Adrenal gland (tissue), 12 donors: ENCODE measurements around the gene RASD1. TPM values are rescaled to one million over a fixed set of nuclear protein-coding genes. Genes with fewer than 3 reads are reported as not detected.
"Not testable (repeated sequence)": the region's sequence is repeated elsewhere in the genome, so short reads cannot be mapped to it uniquely, and the experiment has no call there.

ENCODE experiments used
- DNase-seq, 7 donors: peaks; one replicate each; pipeline ENCODE4 v3.0.0-alpha.2; 2019 to 2020
- H3K27ac ChIP-seq, 5 donors: fragments of 200-600 bp; sonication (generic) in 4 of 5; 1 replicate in 3 of 5; 2 replicates in 2 of 5; pipeline versions ENCODE4 v1.5.1 to v1.8.0; 2016 to 2020; ENCODE audit warnings: mild to moderate bottlenecking in 1 of 5
- H3K27me3 ChIP-seq: fragments of 200-600 bp; 2 replicates; pipeline ENCODE4 v1.8.0; 2021
- H3K36me3 ChIP-seq, 2 donors: fragments of 200-600 bp; replicated peaks in 1 of 2; 1 replicate in 1 of 2; 2 replicates in 1 of 2; pipeline versions ENCODE4 v1.5.1 to v1.8.0; 2018 to 2022
- H3K4me1 ChIP-seq, 2 donors: fragments of 200-600 bp; replicated peaks in 1 of 2; 1 replicate in 1 of 2; 2 replicates in 1 of 2; pipeline versions ENCODE4 v1.5.1 to v1.8.0; 2018 to 2021
- H3K4me3 ChIP-seq, 4 donors: fragments of 200-600 bp; sonication (generic) in 3 of 4; one replicate each; pipeline ENCODE4 v1.5.1; 2016 to 2018
- H3K9me3 ChIP-seq, 3 donors: fragments of 200-600 bp; sonication (generic) in 1 of 3; replicated peaks in 1 of 3; 1 replicate in 2 of 3; 2 replicates in 1 of 3; pipeline versions ENCODE4 v1.5.1 to v1.8.0; 2016 to 2021
- CTCF ChIP-seq, 6 experiments: fragments of 450-650 bp in 4 of 6; fragments of 200-600 bp in 2 of 6; sonication (generic) in 1 of 6; IDR thresholded peaks; 1 replicate in 5 of 6; 2 replicates in 1 of 6; pipeline versions ENCODE4 v1.5.1 to v1.8.0; 2016 to 2021; ENCODE audit warnings: antibody characterized with exemption in 6 of 6, mild to moderate bottlenecking in 2 of 6, moderate library complexity in 1 of 6
- POLR2A ChIP-seq, 2 donors: fragments of 450-650 bp; IDR thresholded peaks; one replicate each; pipeline ENCODE4 v1.6.1; 2017; ENCODE audit warnings: antibody characterized with exemption in 2 of 2, mild to moderate bottlenecking in 2 of 2, moderate library complexity in 1 of 2
- WGBS, 4 donors: extraction: QIAGEN DNeasy Blood & Tissue Kit in 2 of 4; methylation state at CpG; one replicate each; pipeline versions ENCODE4 v1.1.5 to v1.1.7; 2013 to 2017; 5-methylcytosine and 5-hydroxymethylcytosine counted together
- intact Hi-C, 2 donors: fragments of 100-400 bp; cut with DNase I; formaldehyde crosslinking; loops; one replicate each; pipeline versions ENCODE4 v1.14.1 to v1.15.0; 2022 to 2023
- polyA plus RNA-seq, 3 donors: library from polyadenylated mRNA; stranded (reverse); fragments of 200-250 nt in 2 of 3; fragments of 350-450 nt in 1 of 3; fragmentation: Illumina TruSeq in 1 of 3; extraction: RNeasy Lipid Tissue Mini Kit (QIAGEN cat#74804) in 1 of 3; gene quantifications; one replicate each; pipeline ENCODE4 v1.2.3, GENCODE V29; 2013 to 2014
- total RNA-seq, 9 donors: library from RNA; depleted of rRNA in 4 of 9; stranded (reverse); fragments of >200 nt in 4 of 9; fragments of 120-200 nt in 1 of 9; fragmentation: NEBNext Ultra II Directional in 1 of 9; extraction: Animal tissue kit (Norgen Biotek cat#: 25700) in 1 of 9; gene quantifications; one replicate each; pipeline versions ENCODE4 v1.1.0 to v1.2.4, GENCODE V29; 2013 to 2023
- donor health status: healthy with polysubstance abuse.
- donor health status: Bipolar disorder and iron deficiency.
- donor health status: DM: yes; HTN: yes; CAD: no.
- donor health status: DM: no; HTN: no; CAD: no.
- donor health status: DM: no; HTN: no; CAD: no.
- donor health status: DM: yes; HTN: yes; CAD: no.

RASD1 gene
- total and polyA plus RNA-seq, 12 donors: 4.5 to 134 (median 18.4) TPM

- WGBS, 4 donors: 58 to 75% (median 68%) methylated on average over 5 of the region's 5 CpGs
Measured at GRCh38 chr17:17466511-17466910, 29.7 kb downstream of the RASD1 start.

GRCh38 chr17:17465878-17466277 is 30.3 kb downstream of the RASD1 start:
- H3K4me3 ChIP-seq, H3K36me3 ChIP-seq, H3K27me3 ChIP-seq, intact Hi-C loops, H3K9me3 ChIP-seq, H3K27ac ChIP-seq, DNase-seq, H3K4me1 ChIP-seq: not testable (repeated sequence)
- WGBS, 4 donors: 65 to 74% (median 67%) methylated on average over 1 of the region's 1 CpG

More at GRCh38 chr17:17466511-17466910, 29.7 kb downstream of the RASD1 start:
- H3K27me3 ChIP-seq: no peaks in the 10 kb centered on the region
- no peak for TF ChIP-seq CTCF (IDR thresholded peaks at IDR 0.05)
- no peak for TF ChIP-seq POLR2A (IDR thresholded peaks at IDR 0.05)
- no peaks in the 10 kb centered on the region for H3K36me3 ChIP-seq
- H3K4me1 ChIP-seq: no peaks in the 10 kb centered on the region
- H3K4me3 ChIP-seq: no peak overlapping the region
- no peak for DNase-seq
- intact Hi-C loops: no loop called here
- H3K9me3 ChIP-seq: no peaks in the 10 kb centered on the region
- H3K27ac ChIP-seq: no peak overlapping the region

GRCh38 chr17:17463821-17464220 is 32.4 kb downstream of the RASD1 start:
- TF ChIP-seq CTCF (IDR thresholded peaks at IDR 0.05) (no peak), POLR2A (IDR thresholded peaks at IDR 0.05) (no peak)
- intact Hi-C loops: no loop called here
- 88 to 94% (median 90%) methylated on average over 5 to 6 of the region's 6 CpGs for WGBS, 4 donors

GRCh38 chr17:17462048-17462824 is 34.0 kb downstream of the RASD1 start:
- no peaks in the 10 kb centered on the region for H3K9me3 ChIP-seq
- no peaks in the 10 kb centered on the region for H3K4me1 ChIP-seq
- no peak for DNase-seq
- no peak for TF ChIP-seq CTCF (IDR thresholded peaks at IDR 0.05)
- TF ChIP-seq POLR2A (IDR thresholded peaks at IDR 0.05): no peak
- H3K27me3 ChIP-seq: no peaks in the 10 kb centered on the region
- H3K36me3 ChIP-seq: no peaks in the 10 kb centered on the region
- WGBS, 4 donors: 68 to 78% (median 74%) methylated on average over 8 to 15 of the region's 15 CpGs
- intact Hi-C loops: no loop called here
- H3K4me3 ChIP-seq: no peak overlapping the region
- H3K27ac ChIP-seq: no peak overlapping the region

More at GRCh38 chr17:17463821-17464220, 32.4 kb downstream of the RASD1 start:
- no peak overlapping the region for H3K4me3 ChIP-seq
- H3K4me1 ChIP-seq: no peaks in the 10 kb centered on the region
- no peaks in the 10 kb centered on the region for H3K36me3 ChIP-seq
- no peak overlapping the region for H3K27ac ChIP-seq
- no peaks in the 10 kb centered on the region for H3K9me3 ChIP-seq
- no peak for DNase-seq
- no peaks in the 10 kb centered on the region for H3K27me3 ChIP-seq

- WGBS, 4 donors: 93 to 98% (median 95%) methylated on average over 4 of the region's 4 CpGs
- DNase-seq: no peak
- Histone ChIP-seq H3K4me3 (no peak overlapping the region), H3K36me3 (no peaks in the 10 kb centered on the region), H3K4me1 (no peaks in the 10 kb centered on the region), H3K27me3 (no peaks in the 10 kb centered on the region), H3K27ac (no peak overlapping the region), H3K9me3 (no peaks in the 10 kb centered on the region)
- intact Hi-C loops: no loop called here
- TF ChIP-seq POLR2A (IDR thresholded peaks at IDR 0.05) (no peak), CTCF (IDR thresholded peaks at IDR 0.05) (no peak)
Measured at GRCh38 chr17:17460038-17460437, 36.2 kb downstream of the RASD1 start.
